PFSK-1 (cell line): Measurements from ENCODE around the gene CASTOR1.

ENCODE experiments used
- POLR2AphosphoS5 ChIP-seq: IDR thresholded peaks from 2 replicates; pipeline ENCODE4 v1.6.1; 2012; ENCODE audit warnings: low read depth, mild to moderate bottlenecking, control low read depth, low read length, moderate library complexity
- SIN3A ChIP-seq: IDR thresholded peaks from 2 replicates; pipeline ENCODE4 v1.6.1; 2012; ENCODE audit warnings: mild to moderate bottlenecking, low read length, moderate library complexity, borderline replicate concordance; ENCODE audit not compliant: insufficient read depth

DNA sequence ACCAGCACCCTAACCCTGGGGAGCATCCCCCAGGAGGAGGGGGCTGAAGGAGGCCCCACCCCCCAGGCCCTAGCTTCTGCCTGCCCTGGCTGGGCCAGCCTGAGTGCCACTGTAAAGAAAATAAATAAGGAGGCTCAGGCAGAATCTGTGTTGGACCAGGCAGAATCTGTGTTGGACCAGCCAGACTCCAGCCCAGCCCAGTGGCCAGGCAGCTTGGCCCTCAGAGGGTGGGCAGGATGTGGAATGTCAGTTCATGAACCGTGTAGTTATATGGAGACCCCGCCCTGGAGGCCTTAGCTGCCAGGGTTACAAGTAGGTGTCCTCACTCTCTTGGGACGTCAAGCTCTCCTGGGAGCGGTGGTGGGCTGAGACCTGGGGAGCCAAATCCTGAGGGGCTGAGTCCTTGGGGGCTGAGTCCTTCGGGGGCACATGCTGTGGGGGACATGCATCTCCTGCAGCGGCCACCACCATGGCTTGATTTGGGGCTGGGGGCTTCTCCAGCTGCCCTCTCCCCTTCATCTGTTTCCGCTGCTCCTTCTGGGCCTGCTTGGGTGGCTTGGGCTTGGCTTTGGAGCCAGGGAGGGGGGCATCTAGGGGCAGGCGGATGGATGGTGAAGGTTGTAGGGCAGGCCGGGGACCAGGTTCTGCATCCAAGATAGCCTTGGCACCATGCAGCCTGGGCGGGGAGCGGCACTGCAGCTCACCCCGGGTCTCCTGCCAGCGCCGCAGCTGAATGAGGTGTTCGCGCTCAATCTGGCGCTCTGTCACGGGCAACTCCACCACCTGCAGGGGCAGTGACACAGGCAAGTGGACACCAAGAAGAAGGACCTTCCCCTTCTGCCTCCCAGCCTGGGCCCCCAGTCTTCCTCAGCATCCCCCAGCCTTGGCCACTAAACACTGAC lies 3.0 kb upstream of the CASTOR1 start:
- TF ChIP-seq POLR2AphosphoS5 (no peak), SIN3A (no peak)
